Measurements from ENCODE around the gene KCNQ1. TPM values are rescaled to one million over a fixed set of nuclear protein-coding genes. Genes with fewer than 3 reads are reported as not detected.

Gene KCNQ1
- total RNA-seq, 2 experiments from 2014 or later, result 24.2 to 26.6 TPM

- peaks cover 4% of the 10 kb centered on the region for H3K27me3 Mint-ChIP-seq
These were observed 258.7 kb downstream of the KCNQ1 start for GRCh38 chr11:2703363-2704141.

GRCh38 chr11:2704356-2704755 lies 259.5 kb downstream of the KCNQ1 start:
- POLR2A ChIA-PET, result no interaction called here
- Mint-ChIP-seq H3K9me3 (peaks cover 7% of the 10 kb centered on the region), H3K36me3 (peaks cover 4% of the 10 kb centered on the region), H3K4me3 (no peak overlapping the region), H3K27ac (no peak overlapping the region), H3K4me1 (peaks cover 5% of the 10 kb centered on the region), H3K27me3 (no peaks in the 10 kb centered on the region)
- DNase-seq, result no peak
- no peak for ATAC-seq (ENCODE audit: low read depth)

More at GRCh38 chr11:2703363-2704141, 258.7 kb downstream of the KCNQ1 start:
- Mint-ChIP-seq H3K4me3 (no peak overlapping the region), H3K4me1 (peaks cover 12% of the 10 kb centered on the region), H3K9me3 (peaks cover 7% of the 10 kb centered on the region), H3K27ac (no peak overlapping the region), H3K36me3 (peaks cover 6% of the 10 kb centered on the region)
- POLR2A ChIA-PET, result no interaction called here
- ATAC-seq (ENCODE audit: low read depth), result no peak
- DNase-seq, result no peak

- POLR2A ChIA-PET, result no interaction called here
These were observed 260.2 kb downstream of the KCNQ1 start for GRCh38 chr11:2704896-2705606.

DNA sequence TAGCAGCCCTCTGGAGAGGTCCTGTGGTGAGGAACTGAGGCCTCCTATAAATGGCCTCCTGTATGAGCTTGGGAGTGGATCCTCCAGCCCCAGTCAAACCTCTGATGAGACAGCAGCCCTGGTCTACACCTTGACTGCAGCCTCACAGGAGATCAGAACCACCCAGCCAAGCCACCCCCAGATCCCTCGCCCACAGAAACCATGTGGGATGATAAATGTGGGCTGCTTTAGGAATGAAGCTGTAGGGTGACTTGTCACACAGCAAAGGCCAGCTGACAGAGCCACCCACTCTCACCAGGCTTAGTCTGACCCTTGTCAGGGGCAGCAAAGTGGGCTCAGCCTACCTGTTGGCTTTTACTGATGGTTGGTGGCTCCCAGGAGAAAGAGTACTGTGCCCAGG lies 261.5 kb downstream of the KCNQ1 start:
- H3K4me3 Mint-ChIP-seq, result no peak overlapping the region
- POLR2A ChIA-PET, result no interaction called here
- H3K27me3 Mint-ChIP-seq, result no peaks in the 10 kb centered on the region
- DNase-seq (no peak), ATAC-seq (ENCODE audit: low read depth) (no peak)
- H3K27ac Mint-ChIP-seq, result no peak overlapping the region
- H3K4me1 Mint-ChIP-seq, result peaks cover 2% of the 10 kb centered on the region
- H3K9me3 Mint-ChIP-seq, result peaks cover 7% of the 10 kb centered on the region
- peaks cover 8% of the 10 kb centered on the region for H3K36me3 Mint-ChIP-seq

More at GRCh38 chr11:2704896-2705606, 260.2 kb downstream of the KCNQ1 start:
- ATAC-seq (ENCODE audit: low read depth) (no peak), DNase-seq (no peak)
- Mint-ChIP-seq H3K27ac (no peak overlapping the region), H3K27me3 (no peaks in the 10 kb centered on the region), H3K4me1 (peaks cover 5% of the 10 kb centered on the region), H3K36me3 (peaks cover 6% of the 10 kb centered on the region), H3K9me3 (peaks cover 7% of the 10 kb centered on the region), H3K4me3 (no peak overlapping the region)

DNA sequence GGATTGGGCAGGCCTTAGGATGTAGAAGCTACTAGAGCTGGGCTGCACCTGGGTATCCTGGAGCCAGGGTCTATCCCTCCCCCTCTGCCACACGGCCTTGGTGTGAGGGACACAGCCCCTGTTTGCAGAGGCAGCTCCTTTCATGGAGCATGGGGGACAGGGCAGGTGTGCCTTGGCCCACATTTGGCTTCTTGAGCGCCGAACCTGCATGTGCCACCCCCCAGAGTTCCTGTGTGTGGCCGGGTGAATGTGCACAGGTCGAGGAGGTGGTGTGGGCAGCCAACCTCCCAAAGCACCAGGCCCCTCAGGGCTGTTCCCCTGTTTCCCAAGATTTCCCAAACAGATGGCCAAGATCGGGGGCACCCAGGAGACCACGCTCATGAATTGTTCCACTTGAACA lies 262.9 kb downstream of the KCNQ1 start:
- ATAC-seq (ENCODE audit: low read depth), result no peak
- Mint-ChIP-seq H3K4me3 (no peak overlapping the region), H3K27ac (no peak overlapping the region), H3K36me3 (peaks cover 8% of the 10 kb centered on the region), H3K27me3 (no peaks in the 10 kb centered on the region), H3K4me1 (no peaks in the 10 kb centered on the region), H3K9me3 (peaks cover 7% of the 10 kb centered on the region)
- POLR2A ChIA-PET, result no interaction called here
- DNase-seq, result no peak

DNA sequence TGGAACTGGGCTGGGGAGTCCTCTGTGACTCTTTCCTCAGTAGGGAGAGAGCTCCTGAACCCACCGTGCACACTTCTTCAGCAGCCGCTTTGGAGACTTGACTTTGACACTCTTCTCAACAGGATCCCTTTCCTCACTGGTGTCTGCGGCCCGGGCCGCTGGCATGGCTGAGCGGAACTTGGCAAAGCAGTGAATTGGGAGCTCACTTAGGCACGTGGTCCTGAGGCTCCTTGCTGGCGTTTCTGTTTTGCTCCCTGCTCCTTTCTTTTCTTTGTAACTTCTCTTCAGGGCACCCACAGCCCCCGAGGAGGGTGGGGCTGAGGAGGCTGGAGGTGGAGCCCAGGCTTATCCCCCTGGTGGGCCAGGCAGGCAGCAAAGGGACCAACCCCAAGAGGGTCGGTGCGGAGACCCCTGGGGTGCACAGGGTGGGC lies 263.4 kb downstream of the KCNQ1 start:
- no peak overlapping the region for H3K27ac Mint-ChIP-seq
- POLR2A ChIA-PET, result no interaction called here

GRCh38 chr11:2708757-2709281 lies 264.0 kb downstream of the KCNQ1 start:
- H3K4me1 Mint-ChIP-seq, result no peaks in the 10 kb centered on the region
- no peak for DNase-seq
- H3K27me3 Mint-ChIP-seq, result no peaks in the 10 kb centered on the region
- ATAC-seq (ENCODE audit: low read depth), result no peak
- no peak overlapping the region for H3K4me3 Mint-ChIP-seq
- POLR2A ChIA-PET, result no interaction called here
- no peak overlapping the region for H3K27ac Mint-ChIP-seq
- H3K36me3 Mint-ChIP-seq, result peaks cover 8% of the 10 kb centered on the region
- peaks cover 7% of the 10 kb centered on the region for H3K9me3 Mint-ChIP-seq

More for the DNA sequence above, 263.4 kb downstream of the KCNQ1 start:
- peaks cover 7% of the 10 kb centered on the region for H3K9me3 Mint-ChIP-seq
- no peak overlapping the region for H3K4me3 Mint-ChIP-seq
- H3K4me1 Mint-ChIP-seq, result no peaks in the 10 kb centered on the region
- H3K36me3 Mint-ChIP-seq, result peaks cover 8% of the 10 kb centered on the region
- ATAC-seq (ENCODE audit: low read depth) (no peak), DNase-seq (no peak)
- no peaks in the 10 kb centered on the region for H3K27me3 Mint-ChIP-seq

DNA sequence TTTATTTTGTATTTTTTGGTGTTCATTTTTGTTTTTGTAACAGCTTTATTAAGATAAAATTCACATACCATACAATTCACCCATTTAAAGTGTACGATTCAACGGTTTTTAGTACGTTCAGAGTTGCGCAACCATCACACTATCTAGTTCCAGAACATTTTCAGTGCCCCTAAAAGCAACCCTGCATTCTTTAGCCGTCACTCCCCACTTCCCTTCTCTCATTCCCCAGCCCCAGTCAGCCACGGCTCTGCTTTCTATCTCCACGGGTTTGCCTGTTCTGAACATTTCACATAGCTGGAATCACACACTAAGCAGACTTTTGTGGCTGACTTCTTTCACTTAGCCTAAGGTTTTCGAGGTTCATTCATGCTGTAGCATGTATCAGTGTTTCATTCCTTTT lies 264.6 kb downstream of the KCNQ1 start:
- DNase-seq, result no peak
- Mint-ChIP-seq H3K4me1 (no peaks in the 10 kb centered on the region), H3K27me3 (no peaks in the 10 kb centered on the region), H3K36me3 (peaks cover 8% of the 10 kb centered on the region), H3K9me3 (peaks cover 7% of the 10 kb centered on the region), H3K4me3 (no peak overlapping the region), H3K27ac (no peak overlapping the region)
- POLR2A ChIA-PET, result no interaction called here
- no peak for ATAC-seq (ENCODE audit: low read depth)

GRCh38 chr11:2711161-2711560 lies 266.4 kb downstream of the KCNQ1 start:
- peaks cover 3% of the 10 kb centered on the region for H3K36me3 Mint-ChIP-seq
- no peak overlapping the region for H3K4me3 Mint-ChIP-seq
- POLR2A ChIA-PET, result no interaction called here
- no peaks in the 10 kb centered on the region for H3K27me3 Mint-ChIP-seq
- no peaks in the 10 kb centered on the region for H3K4me1 Mint-ChIP-seq
- no peak for ATAC-seq (ENCODE audit: low read depth)
- no peak for DNase-seq
- no peak overlapping the region for H3K27ac Mint-ChIP-seq
- peaks cover under 1% of the 10 kb centered on the region for H3K9me3 Mint-ChIP-seq

- ATAC-seq (ENCODE audit: low read depth) (no peak), DNase-seq (no peak)
- H3K9me3 Mint-ChIP-seq, result no peaks in the 10 kb centered on the region
- POLR2A ChIA-PET, result no interaction called here
- no peak overlapping the region for H3K27ac Mint-ChIP-seq
- H3K36me3 Mint-ChIP-seq, result peaks cover 3% of the 10 kb centered on the region
- no peak overlapping the region for H3K4me3 Mint-ChIP-seq
- no peaks in the 10 kb centered on the region for H3K27me3 Mint-ChIP-seq
- H3K4me1 Mint-ChIP-seq, result no peaks in the 10 kb centered on the region
These were observed 268.3 kb downstream of the KCNQ1 start for GRCh38 chr11:2713094-2713493.

DNA sequence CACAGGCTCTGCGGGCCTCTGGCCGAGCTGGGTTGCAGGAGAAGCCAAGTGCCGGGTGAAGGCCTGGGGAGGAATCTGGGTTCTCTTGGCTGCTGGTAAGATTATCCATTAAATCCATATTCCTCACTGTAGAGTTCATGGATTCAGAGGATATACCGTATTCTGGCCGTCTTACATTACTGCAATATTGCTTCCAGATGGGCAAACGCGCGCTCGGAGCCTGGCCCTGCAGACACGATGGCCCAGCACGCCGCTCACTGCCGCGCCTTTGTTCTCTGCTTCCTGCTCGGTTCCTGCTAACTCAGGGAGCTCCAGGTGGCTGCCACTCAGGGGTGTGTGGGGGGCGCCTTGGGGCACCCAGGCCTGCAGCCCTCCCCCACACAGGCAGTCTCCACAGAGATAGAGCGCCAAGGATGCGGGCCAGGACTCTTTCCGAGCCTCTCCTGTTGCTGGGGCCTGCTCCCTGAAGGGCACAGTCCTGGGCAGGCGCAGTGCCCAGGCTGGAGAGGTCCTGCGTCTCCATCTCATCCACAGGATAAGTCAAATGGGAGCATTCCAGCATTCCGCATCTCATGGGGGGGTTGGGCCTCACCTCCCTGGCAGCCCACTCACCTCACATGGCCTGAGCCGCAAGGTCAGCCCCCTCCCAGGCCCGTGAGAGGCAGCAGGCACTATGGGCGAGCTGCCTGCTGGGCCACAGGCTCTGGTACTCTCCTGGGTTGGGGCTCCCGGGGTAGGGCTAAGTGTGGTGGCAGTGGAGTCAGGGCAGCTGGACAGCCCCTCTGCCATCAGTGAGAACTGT lies 269.1 kb downstream of the KCNQ1 start:
- Mint-ChIP-seq H3K36me3 (peaks cover 3% of the 10 kb centered on the region), H3K27ac (no peak overlapping the region), H3K27me3 (no peaks in the 10 kb centered on the region), H3K4me1 (no peaks in the 10 kb centered on the region), H3K9me3 (no peaks in the 10 kb centered on the region), H3K4me3 (no peak overlapping the region)
- no peak for DNase-seq
- POLR2A ChIA-PET, result no interaction called here
- ATAC-seq (ENCODE audit: low read depth), result no peak

DNA sequence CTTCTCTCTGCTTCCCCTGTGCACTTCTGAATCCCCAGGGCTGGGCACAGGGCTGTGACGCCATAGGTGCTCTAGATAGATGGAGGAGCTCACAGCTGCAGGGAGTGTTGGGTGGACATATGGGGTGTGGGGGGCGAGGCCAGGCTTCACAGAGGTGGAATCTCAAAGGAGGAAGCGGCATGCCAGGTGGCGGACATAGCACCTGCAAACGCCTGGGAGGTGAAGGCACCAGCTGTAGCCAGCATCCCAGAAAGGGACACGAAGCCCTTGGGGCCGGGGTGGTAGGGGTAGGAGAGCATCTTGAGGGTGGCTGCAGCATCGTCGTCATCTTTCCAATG lies 269.6 kb downstream of the KCNQ1 start:
- Mint-ChIP-seq H3K27me3 (no peaks in the 10 kb centered on the region), H3K4me1 (no peaks in the 10 kb centered on the region), H3K4me3 (no peak overlapping the region), H3K9me3 (no peaks in the 10 kb centered on the region), H3K27ac (no peak overlapping the region), H3K36me3 (peaks cover 3% of the 10 kb centered on the region)
- DNase-seq (no peak), ATAC-seq (ENCODE audit: low read depth) (no peak)
- POLR2A ChIA-PET, result no interaction called here

DNA sequence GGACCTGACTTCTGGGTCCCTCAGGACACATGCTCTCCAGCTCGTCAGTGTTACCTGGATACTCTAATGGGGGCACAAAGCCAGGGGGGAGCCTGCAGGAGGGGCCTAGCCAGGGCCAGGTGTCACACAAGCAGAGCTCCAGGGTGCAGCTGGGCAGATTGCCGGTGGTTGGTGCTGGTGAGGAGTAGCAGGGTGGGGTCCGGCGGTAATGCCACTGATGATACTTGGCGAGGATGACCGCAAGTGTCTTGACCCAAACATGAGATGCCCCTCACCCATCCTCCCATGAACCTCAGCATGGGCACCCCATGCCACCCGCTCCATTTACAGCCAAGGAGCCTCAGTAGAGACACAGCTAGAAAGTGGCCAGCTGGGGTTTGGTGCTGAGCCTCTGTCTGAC lies 270.1 kb downstream of the KCNQ1 start:
- Mint-ChIP-seq H3K27me3 (no peaks in the 10 kb centered on the region), H3K36me3 (peaks cover 2% of the 10 kb centered on the region), H3K9me3 (no peaks in the 10 kb centered on the region), H3K4me1 (no peaks in the 10 kb centered on the region), H3K27ac (no peak overlapping the region), H3K4me3 (no peak overlapping the region)
- DNase-seq (no peak), ATAC-seq (ENCODE audit: low read depth) (no peak)
- POLR2A ChIA-PET, result no interaction called here
